Neural progenitor cell (in vitro differentiated cells): ENCODE measurements around the gene CAB39L. TPM values are rescaled to one million over a fixed set of nuclear protein-coding genes. Genes with fewer than 3 reads are reported as not detected.

Experiments used
- DNase-seq: peaks from one replicate; pipeline ENCODE4 v3.0.0-alpha.2; 2016; ENCODE audit warnings: low spot score
- H2AFZ ChIP-seq: fragments of 200-600 bp; sonication (generic); replicated peaks from 2 replicates; pipeline ENCODE4 v1.6.1; 2016; ENCODE audit warnings: antibody characterized with exemption
- H3F3A ChIP-seq: fragments of 200-600 bp; sonication (generic); 2 replicates; pipeline ENCODE4 v1.6.1; 2016; ENCODE audit warnings: antibody characterized with exemption, low read depth
- H3K27ac ChIP-seq: fragments of 200-600 bp; sonication (generic); 2 replicates; pipeline ENCODE4 v1.5.1; 2016; ENCODE audit warnings: mild to moderate bottlenecking
- H3K27me3 ChIP-seq: fragments of 200-600 bp; sonication (generic); 2 replicates; pipeline ENCODE4 v1.6.1; 2016; ENCODE audit warnings: mild to moderate bottlenecking, moderate library complexity
- H3K36me3 ChIP-seq: fragments of 200-600 bp; sonication (generic); 2 replicates; pipeline ENCODE4 v1.5.1; 2016
- H3K4me1 ChIP-seq: fragments of 200-600 bp; sonication (generic); 2 replicates; pipeline ENCODE4 v1.6.1; 2016; ENCODE audit warnings: mixed run types
- H3K4me2 ChIP-seq: fragments of 200-600 bp; sonication (generic); 2 replicates; pipeline ENCODE4 v1.6.1; 2016
- H3K4me3 ChIP-seq: fragments of 200-600 bp; sonication (generic); 2 replicates; pipeline ENCODE4 v1.5.1; 2016
- H3K79me2 ChIP-seq: fragments of 200-600 bp; sonication (generic); 2 replicates; pipeline ENCODE4 v1.6.1; 2016; ENCODE audit warnings: low read depth
- H3K9ac ChIP-seq: fragments of 200-600 bp; sonication (generic); 2 replicates; pipeline ENCODE4 v1.6.1; 2016
- H3K9me3 ChIP-seq: fragments of 200-600 bp; sonication (generic); 2 replicates; pipeline ENCODE4 v1.5.1; 2016; ENCODE audit warnings: low read depth
- H4K20me1 ChIP-seq: fragments of 200-600 bp; sonication (generic); 2 replicates; pipeline ENCODE4 v1.6.1; 2016; ENCODE audit warnings: low read depth
- H3K27ac Mint-ChIP-seq: 3 replicates; pipeline ENCODE4 v1.8.0; 2021; ENCODE audit warnings: mixed read lengths
- H3K27me3 Mint-ChIP-seq: 2 replicates; pipeline ENCODE4 v1.8.0; 2022; ENCODE audit warnings: low read depth, mild to moderate bottlenecking, inconsistent platforms, moderate library complexity, mixed read lengths; ENCODE audit not compliant: insufficient read depth
- H3K36me3 Mint-ChIP-seq: 3 replicates; pipeline ENCODE4 v1.8.0; 2021; ENCODE audit warnings: mixed read lengths
- H3K4me1 Mint-ChIP-seq: 3 replicates; pipeline ENCODE4 v1.8.0; 2021; ENCODE audit warnings: mixed read lengths
- H3K4me3 Mint-ChIP-seq: 3 replicates; pipeline ENCODE4 v1.8.0; 2021; ENCODE audit warnings: mild to moderate bottlenecking, moderate library complexity, mixed read lengths
- H3K9me3 Mint-ChIP-seq: 3 replicates; pipeline ENCODE4 v1.8.0; 2020; ENCODE audit warnings: mixed read lengths
- CTCF ChIP-seq: fragments of 200-600 bp; sonication (generic); IDR thresholded peaks from 2 replicates; pipeline ENCODE4 v1.5.1; 2017; ENCODE audit warnings: antibody characterized with exemption, mild to moderate bottlenecking
- EZH2 ChIP-seq: fragments of 200-600 bp; sonication (generic); IDR thresholded peaks from 2 replicates; pipeline ENCODE4 v1.6.1; 2017; ENCODE audit warnings: antibody characterized with exemption, mild to moderate bottlenecking, moderate library complexity
- EZH2phosphoT487 ChIP-seq: fragments of 200-600 bp; sonication (generic); IDR thresholded peaks from 2 replicates; pipeline ENCODE4 v1.6.1; 2017; ENCODE audit warnings: antibody characterized with exemption
- total RNA-seq: library from RNA; depleted of rRNA; stranded (reverse); fragments of >200 nt; gene quantifications from 2 replicates; pipeline ENCODE4 v1.2.3, GENCODE V29; 2015; ENCODE audit warnings: low replicate concordance

Gene CAB39L
- total RNA-seq, 1 donor from 2014 or later = 18.1 TPM

- no peak for TF ChIP-seq EZH2
- TF ChIP-seq EZH2phosphoT487 = no peak
- TF ChIP-seq CTCF = no peak
- Histone ChIP-seq H3F3A (no peaks in the 10 kb centered on the region), H2AFZ (no peak overlapping the region), H3K9ac (no peak overlapping the region), H4K20me1 (no peaks in the 10 kb centered on the region), H3K4me3 (no peak overlapping the region), H3K27ac (no peak overlapping the region), H3K4me2 (no peak overlapping the region), H3K9me3 (no peaks in the 10 kb centered on the region), H3K27me3 (no peaks in the 10 kb centered on the region), H3K4me1 (no peaks in the 10 kb centered on the region), H3K79me2 (no peaks in the 10 kb centered on the region), H3K36me3 (no peaks in the 10 kb centered on the region)
- no peaks in the 10 kb centered on the region for H3K27me3 Mint-ChIP-seq
- DNase-seq = no peak
- H3K36me3 Mint-ChIP-seq = no peaks in the 10 kb centered on the region
- H3K27ac Mint-ChIP-seq = no peak overlapping the region
- H3K4me1 Mint-ChIP-seq = no peaks in the 10 kb centered on the region
- no peaks in the 10 kb centered on the region for H3K9me3 Mint-ChIP-seq
- H3K4me3 Mint-ChIP-seq = no peak overlapping the region
Observed at GRCh38 chr13:49395878-49396380, 47.9 kb downstream of the CAB39L start.

GRCh38 chr13:49395451-49395865 lies 48.4 kb downstream of the CAB39L start:
- no peaks in the 10 kb centered on the region for H3K27me3 ChIP-seq
- H3K4me3 Mint-ChIP-seq = no peak overlapping the region
- H3K9ac ChIP-seq = no peak overlapping the region
- no peaks in the 10 kb centered on the region for H3K9me3 ChIP-seq
- H2AFZ ChIP-seq = no peak overlapping the region
- H3K36me3 ChIP-seq = no peaks in the 10 kb centered on the region
- DNase-seq = no peak
- H3K4me3 ChIP-seq = no peak overlapping the region
- H3K4me2 ChIP-seq = no peak overlapping the region
- H3K27ac ChIP-seq = no peak overlapping the region
- no peaks in the 10 kb centered on the region for H3K79me2 ChIP-seq
- no peaks in the 10 kb centered on the region for H3K9me3 Mint-ChIP-seq
- no peak for TF ChIP-seq EZH2phosphoT487
- no peak for TF ChIP-seq EZH2
- TF ChIP-seq CTCF = no peak
- no peaks in the 10 kb centered on the region for H4K20me1 ChIP-seq
- no peaks in the 10 kb centered on the region for H3K36me3 Mint-ChIP-seq
- H3K27me3 Mint-ChIP-seq = no peaks in the 10 kb centered on the region
- no peak overlapping the region for H3K27ac Mint-ChIP-seq
- no peaks in the 10 kb centered on the region for H3K4me1 ChIP-seq
- no peaks in the 10 kb centered on the region for H3F3A ChIP-seq
- H3K4me1 Mint-ChIP-seq = no peaks in the 10 kb centered on the region

- Mint-ChIP-seq H3K9me3 (peaks cover 6% of the 10 kb centered on the region), H3K4me1 (peaks cover 4% of the 10 kb centered on the region), H3K4me3 (no peak overlapping the region), H3K36me3 (no peaks in the 10 kb centered on the region), H3K27me3 (peaks cover 2% of the 10 kb centered on the region), H3K27ac (no peak overlapping the region)
- Histone ChIP-seq H4K20me1 (no peaks in the 10 kb centered on the region), H3F3A (no peaks in the 10 kb centered on the region), H3K9me3 (no peaks in the 10 kb centered on the region), H3K36me3 (no peaks in the 10 kb centered on the region), H3K27me3 (no peaks in the 10 kb centered on the region), H3K79me2 (no peaks in the 10 kb centered on the region), H2AFZ (no peak overlapping the region), H3K27ac (no peak overlapping the region), H3K4me1 (peaks cover 11% of the 10 kb centered on the region), H3K9ac (no peak overlapping the region), H3K4me2 (no peak overlapping the region), H3K4me3 (no peak overlapping the region)
- TF ChIP-seq EZH2 = no peak
- no peak for TF ChIP-seq CTCF
- no peak for TF ChIP-seq EZH2phosphoT487
- no peak for DNase-seq
Observed at GRCh38 chr13:49388091-49388635, 55.7 kb downstream of the CAB39L start.
